Right lobe of liver (tissue), 6 donors: ENCODE results near the gene NRN1L. TPM values are rescaled to one million over a fixed set of nuclear protein-coding genes. Genes with fewer than 3 reads are reported as not detected.

Experiments
- ATAC-seq, 4 donors: fragments of 200-7000 bp; cut with Tn5 transposase; one replicate each; pipeline ENCODE4 v1.9.1; 2020; ENCODE audit warnings: mild to moderate bottlenecking in 4 of 4, moderate library complexity in 4 of 4
- DNase-seq, 3 donors: peaks; one replicate each; pipeline ENCODE4 v3.0.0-alpha.2; 2020
- H3K27ac ChIP-seq, 3 donors: fragments of 200-600 bp; one replicate each; pipeline ENCODE4 v1.8.0; 2022
- H3K27me3 ChIP-seq, 2 donors: fragments of 200-600 bp; one replicate each; pipeline ENCODE4 v1.8.0; 2022
- H3K36me3 ChIP-seq, 4 donors: fragments of 200-600 bp; sonication (generic) in 1 of 4; one replicate each; pipeline versions ENCODE4 v1.5.1 to v1.8.0; 2017 to 2022; ENCODE audit warnings: control low read depth in 1 of 4
- H3K4me1 ChIP-seq, 4 donors: fragments of 200-600 bp; sonication (generic) in 1 of 4; one replicate each; pipeline versions ENCODE4 v1.5.1 to v1.8.0; 2017 to 2022; ENCODE audit warnings: control low read depth in 1 of 4
- H3K4me3 ChIP-seq, 3 donors: fragments of 200-600 bp; one replicate each; pipeline ENCODE4 v1.8.0; 2022
- H3K9me3 ChIP-seq, 4 donors: fragments of 200-600 bp; sonication (generic) in 1 of 4; one replicate each; pipeline versions ENCODE4 v1.5.1 to v1.8.0; 2017 to 2022; ENCODE audit warnings: control low read depth in 1 of 4
- POLR2A ChIP-seq: fragments of 450-650 bp; IDR thresholded peaks from one replicate; pipeline ENCODE4 v1.6.1; 2017; ENCODE audit warnings: antibody characterized with exemption, mild to moderate bottlenecking
- WGBS: methylation state at CpG from one replicate; pipeline ENCODE4 v1.1.6; 2018; ENCODE audit warnings: low coverage, low lambda C conversion rate; ENCODE audit not compliant: insufficient coverage; ENCODE audit errors: missing lambda C conversion rate; 5-methylcytosine and 5-hydroxymethylcytosine counted together
- intact Hi-C, 2 donors: fragments of 100-400 bp; cut with DNase I; formaldehyde crosslinking; loops; one replicate each; pipeline versions ENCODE4 v1.11.2 to v1.14.1; 2022
- total RNA-seq, 6 experiments: library from RNA; depleted of rRNA in 2 of 6; stranded (reverse); fragments of >200 nt in 2 of 6; fragmentation: NEBNext Ultra II Directional in 3 of 6; extraction: Animal tissue kit (Norgen Biotek cat#: 25700) in 3 of 6; gene quantifications; one replicate each; pipeline versions ENCODE4 v1.1.0 to v1.2.4, GENCODE V29; 2016 to 2023
- TF ChIP-seq, protein P1 (sequence below), 4 donors: fragments of 200-600 bp in 3 of 4; fragments of 450-650 bp in 1 of 4; IDR thresholded peaks; one replicate each; pipeline versions ENCODE4 v1.5.1 to v1.8.0; 2016 to 2022; ENCODE audit warnings: antibody characterized with exemption in 4 of 4, mild to moderate bottlenecking in 2 of 4
- donor health status: DM: no; HTN: yes; CAD: no.
- donor health status: DM: no; HTN: no; CAD: no.
- donor health status: DM: no; HTN: no; CAD: no.
- donor health status: DM: no; HTN: yes; CAD: no.
- donor health status: DM: no; HTN: yes; CAD: no.

Gene NRN1L
- total RNA-seq, 6 experiments from 2014 or later, result 0.84 TPM; not detected in 5

- ATAC-seq, result no peak
- no peaks in the 10 kb centered on the region for H3K9me3 ChIP-seq
- H3K36me3 ChIP-seq, result peaks cover 0 to 39% (median 6%) of the 10 kb centered on the region in 4 donors
- H3K27me3 ChIP-seq, result no peaks in the 10 kb centered on the region
- TF ChIP-seq POLR2A, result no peak
- TF ChIP-seq, protein P1, sequence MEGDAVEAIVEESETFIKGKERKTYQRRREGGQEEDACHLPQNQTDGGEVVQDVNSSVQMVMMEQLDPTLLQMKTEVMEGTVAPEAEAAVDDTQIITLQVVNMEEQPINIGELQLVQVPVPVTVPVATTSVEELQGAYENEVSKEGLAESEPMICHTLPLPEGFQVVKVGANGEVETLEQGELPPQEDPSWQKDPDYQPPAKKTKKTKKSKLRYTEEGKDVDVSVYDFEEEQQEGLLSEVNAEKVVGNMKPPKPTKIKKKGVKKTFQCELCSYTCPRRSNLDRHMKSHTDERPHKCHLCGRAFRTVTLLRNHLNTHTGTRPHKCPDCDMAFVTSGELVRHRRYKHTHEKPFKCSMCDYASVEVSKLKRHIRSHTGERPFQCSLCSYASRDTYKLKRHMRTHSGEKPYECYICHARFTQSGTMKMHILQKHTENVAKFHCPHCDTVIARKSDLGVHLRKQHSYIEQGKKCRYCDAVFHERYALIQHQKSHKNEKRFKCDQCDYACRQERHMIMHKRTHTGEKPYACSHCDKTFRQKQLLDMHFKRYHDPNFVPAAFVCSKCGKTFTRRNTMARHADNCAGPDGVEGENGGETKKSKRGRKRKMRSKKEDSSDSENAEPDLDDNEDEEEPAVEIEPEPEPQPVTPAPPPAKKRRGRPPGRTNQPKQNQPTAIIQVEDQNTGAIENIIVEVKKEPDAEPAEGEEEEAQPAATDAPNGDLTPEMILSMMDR (IDR thresholded peaks at IDR 0.05), result no peak
- intact Hi-C loops, result no loop called here
- H3K4me3 ChIP-seq, result no peak overlapping the region
- peaks cover 0 to 13% (median 4%) of the 10 kb centered on the region in 4 donors for H3K4me1 ChIP-seq
- no peak for DNase-seq
- WGBS, result 95% methylated on average over 4 of the region's 6 CpGs
- no peak overlapping the region for H3K27ac ChIP-seq
These were observed 16.4 kb upstream of the NRN1L start for GRCh38 chr16:67868290-67868689.

DNA sequence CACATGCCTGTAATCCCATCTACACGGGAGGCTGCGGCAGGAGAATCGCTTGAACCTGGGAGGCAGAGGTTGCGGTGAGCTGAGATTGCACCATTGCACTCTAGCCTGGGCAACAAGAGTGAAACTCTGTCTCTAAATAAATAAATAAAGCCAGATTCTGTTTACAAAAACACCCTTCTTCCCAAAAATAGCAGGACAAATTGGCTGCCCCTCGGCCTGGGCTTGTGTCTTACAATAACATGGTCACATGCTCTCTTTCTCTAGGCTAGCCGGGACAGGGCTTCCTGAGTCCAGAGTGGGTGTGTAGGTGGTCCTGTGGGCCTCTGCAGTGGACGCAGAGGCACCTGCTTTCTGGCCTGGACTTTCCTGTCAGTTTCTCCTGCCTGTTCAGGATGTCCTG, 15.0 kb upstream of the NRN1L start:
- Histone ChIP-seq H3K9me3 (no peaks in the 10 kb centered on the region), H3K4me1 (peaks cover 0 to 24% (median 8%) of the 10 kb centered on the region in 4 donors), H3K27me3 (no peaks in the 10 kb centered on the region), H3K36me3 (peaks cover 0 to 39% (median 6%) of the 10 kb centered on the region in 4 donors), H3K4me3 (no peak overlapping the region), H3K27ac (peak overlapping the region in 2 of 3 donors; percentile 43 to 66)
- intact Hi-C loops, result no loop called here
- peak in 2 of 3 donors; percentile 59 to 71 for DNase-seq
- ATAC-seq, result peak; percentile 7 to 57 (median 42)
- 31% methylated on average over 5 of the region's 7 CpGs for WGBS
- no peak for TF ChIP-seq POLR2A
- TF ChIP-seq, protein P1 (IDR thresholded peaks at IDR 0.05), result no peak

- intact Hi-C loops, result no loop called here
- Histone ChIP-seq H3K27ac (no peak overlapping the region), H3K27me3 (no peaks in the 10 kb centered on the region), H3K4me1 (peaks cover 0 to 32% (median 8%) of the 10 kb centered on the region in 4 donors), H3K9me3 (no peaks in the 10 kb centered on the region), H3K4me3 (no peak overlapping the region), H3K36me3 (peaks cover 0 to 27% (median 6%) of the 10 kb centered on the region in 4 donors)
- no peak for ATAC-seq
- DNase-seq, result no peak
- WGBS, result 65% methylated on average over 2 of the region's 3 CpGs
- TF ChIP-seq POLR2A, result no peak
- TF ChIP-seq, protein P1 (IDR thresholded peaks at IDR 0.05), result no peak
These were observed 13.4 kb upstream of the NRN1L start for GRCh38 chr16:67871256-67871655.

DNA sequence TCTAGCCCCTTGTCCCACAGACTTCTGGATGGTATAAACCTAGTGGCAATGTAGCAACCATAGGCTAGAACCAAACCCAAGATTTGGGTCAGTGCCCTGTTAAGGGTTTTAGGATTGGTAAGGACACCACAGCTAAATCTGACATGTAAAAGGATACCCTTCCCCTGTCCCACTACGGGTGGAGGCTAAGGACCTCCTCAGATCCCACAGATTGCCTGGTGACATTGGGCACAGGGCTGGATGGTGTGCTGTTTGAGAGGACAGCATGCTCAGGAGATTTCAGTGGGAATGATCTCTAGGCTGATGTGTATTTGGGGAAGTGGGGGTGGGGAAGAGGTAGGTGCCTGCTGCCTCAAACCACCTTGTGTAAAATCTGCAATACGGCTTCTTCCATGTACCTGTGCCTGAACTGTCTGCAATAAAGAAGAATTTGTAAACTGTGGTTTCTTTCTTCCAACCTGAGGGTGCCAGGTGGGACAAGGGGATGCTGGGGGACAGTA, 12.5 kb upstream of the NRN1L start:
- Histone ChIP-seq H3K4me1 (peaks cover 0 to 35% (median 8%) of the 10 kb centered on the region in 4 donors), H3K27ac (peak overlapping the region; percentile 74 to 84 (median 76)), H3K27me3 (no peaks in the 10 kb centered on the region), H3K36me3 (peaks cover 0 to 26% (median 8%) of the 10 kb centered on the region in 4 donors), H3K4me3 (peak overlapping the region; percentile 67 to 97 (median 96)), H3K9me3 (no peaks in the 10 kb centered on the region)
- intact Hi-C loops, result no loop called here
- ATAC-seq (peak in 1 of 4 donors; percentile 2), DNase-seq (no peak)
- WGBS, result 60% methylated on average over 2 of the region's 2 CpGs
- TF ChIP-seq, protein P1 (IDR thresholded peaks at IDR 0.05), result no peak
- TF ChIP-seq POLR2A, result no peak
